ENCODE data around the gene PRAMEF7. TPM values are rescaled to one million over a fixed set of nuclear protein-coding genes. Genes with fewer than 3 reads are reported as not detected.
"Not testable (repeated sequence)": the region's sequence is repeated elsewhere in the genome, so short reads cannot be mapped to it uniquely, and the experiment has no call there.

PRAMEF7 gene
- total RNA-seq = not detected in 2 replicates

GRCh38 chr1:12916310-12916709 is at the start of gene PRAMEF7:
PRAMEF7 (plus strand) TSS chr1:12916610; CDS start chr1:12917693, 1,083 bp downstream.
- DNase-seq (ENCODE audit: low read depth); H3K4me3 ChIP-seq (ENCODE audit: low read depth, low read length): not testable (repeated sequence)

- H3K4me3 ChIP-seq (ENCODE audit: low read depth, low read length); DNase-seq (ENCODE audit: low read depth): not testable (repeated sequence)
Measured at GRCh38 chr1:12878453-12878852, 38.0 kb upstream of the PRAMEF7 start.

- DNase-seq (ENCODE audit: low read depth); H3K4me3 ChIP-seq (ENCODE audit: low read depth, low read length): not testable (repeated sequence)
Measured at GRCh38 chr1:12886101-12886500, 30.3 kb upstream of the PRAMEF7 start, which contains the start of gene PRAMEF4. PRAMEF4 (minus strand) TSS chr1:12886201; CDS start chr1:12883394, 2,807 bp downstream.

DNA sequence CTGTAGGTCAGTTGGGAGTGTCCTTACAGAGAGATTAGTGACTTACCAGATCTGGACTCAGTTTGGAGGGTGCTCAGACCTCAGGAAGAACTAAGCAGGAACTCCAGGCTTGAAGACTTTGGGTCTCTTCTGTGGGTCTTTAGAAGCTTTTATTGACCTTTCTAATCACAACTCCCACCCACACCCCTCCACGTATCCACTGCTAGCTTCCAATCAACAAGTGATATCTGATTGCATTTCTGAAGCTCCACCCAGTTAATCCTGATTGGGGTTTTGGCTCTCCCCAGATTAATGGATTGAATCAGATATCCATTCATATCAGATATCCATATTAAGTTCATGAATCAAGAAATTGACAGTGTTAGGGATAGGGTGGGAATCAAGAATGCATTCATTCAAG is 18.2 kb upstream of the PRAMEF7 start, which contains the start of gene PRAMEF10:
Gene PRAMEF10 (minus strand): TSS at position 101 of the 400 bp plus-strand sequence. CDS start 2,423 bp downstream, outside the sequence.
- DNase-seq (ENCODE audit: low read depth); H3K4me3 ChIP-seq (ENCODE audit: low read depth, low read length): not testable (repeated sequence)

GRCh38 chr1:12899186-12899585 is 17.2 kb upstream of the PRAMEF7 start:
- not testable (repeated sequence) for DNase-seq (ENCODE audit: low read depth); H3K4me3 ChIP-seq (ENCODE audit: low read depth, low read length)

DNA sequence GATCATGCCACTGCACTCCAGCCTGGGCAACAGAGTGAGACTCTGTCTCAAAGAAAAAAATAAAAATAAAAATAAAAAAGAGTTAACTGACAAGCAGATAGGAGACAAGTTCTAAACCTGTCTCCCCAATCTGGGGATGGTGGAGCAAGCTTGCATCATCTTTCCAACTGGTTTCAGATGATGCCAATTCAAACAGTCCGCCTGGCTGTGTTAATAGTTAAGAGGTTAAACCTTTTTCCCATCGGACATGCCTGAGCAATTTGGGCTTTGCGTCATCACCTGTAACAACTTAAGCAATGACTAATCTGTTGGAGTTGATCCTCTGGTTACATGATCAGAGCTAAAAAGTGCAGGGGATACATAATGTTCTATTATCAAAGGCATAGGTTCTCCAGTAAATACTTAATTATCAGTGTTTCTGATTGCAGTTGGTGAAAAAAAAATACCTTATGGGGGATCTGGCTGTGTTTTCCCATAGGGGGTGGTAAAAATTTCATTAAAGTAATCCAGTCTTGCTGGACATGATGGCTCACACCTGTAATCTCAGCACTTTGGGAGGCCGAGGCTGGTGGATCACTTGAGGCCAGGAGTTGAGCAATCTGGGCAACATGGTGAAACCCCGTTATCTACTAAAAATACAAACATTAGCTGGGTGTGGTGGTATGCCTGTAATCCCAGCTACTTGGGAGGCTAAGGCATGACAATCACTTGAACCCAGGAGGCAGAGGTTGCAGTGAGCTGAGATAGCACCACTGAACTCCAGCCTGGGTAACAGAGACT is 12.4 kb upstream of the PRAMEF7 start:
- not testable (repeated sequence) for H3K4me3 ChIP-seq (ENCODE audit: low read depth, low read length); DNase-seq (ENCODE audit: low read depth)

DNA sequence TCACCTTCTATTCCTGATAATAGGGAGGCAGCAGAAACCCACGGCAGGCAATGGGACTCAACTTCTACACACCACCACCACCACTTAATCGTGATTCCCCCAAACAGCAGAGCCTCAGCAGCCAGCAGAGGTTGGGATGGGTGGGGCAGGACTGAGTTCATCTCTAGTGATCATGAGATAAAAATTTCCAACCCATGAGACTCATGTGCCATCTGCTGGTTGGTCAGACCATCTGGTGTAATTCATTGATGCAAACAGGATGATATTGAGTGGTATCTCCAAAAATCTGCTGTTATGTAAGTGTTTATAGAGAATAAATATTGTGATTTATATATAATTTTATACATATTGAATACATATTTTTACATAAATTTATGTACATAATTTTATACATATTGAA is 5.3 kb downstream of the PRAMEF7 start:
- not testable (repeated sequence) for H3K4me3 ChIP-seq (ENCODE audit: low read depth, low read length); DNase-seq (ENCODE audit: low read depth)

- not testable (repeated sequence) for DNase-seq (ENCODE audit: low read depth); H3K4me3 ChIP-seq (ENCODE audit: low read depth, low read length)
Measured at GRCh38 chr1:12924368-12924767, 8.0 kb downstream of the PRAMEF7 start.

GRCh38 chr1:12947480-12947879 is 31.1 kb downstream of the PRAMEF7 start, which contains the start of gene PRAMEF6:
PRAMEF6 (minus strand) TSS chr1:12947580; CDS start chr1:12942518, 5,062 bp downstream.
- not testable (repeated sequence) for DNase-seq (ENCODE audit: low read depth); H3K4me3 ChIP-seq (ENCODE audit: low read depth, low read length)

Small RNA genes within 50 kb of the gene (small RNA-seq; reads per million reads assigned to genes)
- not detected for gene RNU6-1072P

Other genes with a start within 250 kb of the PRAMEF7 start
- gene AADACL3, start 200.5 kb upstream of the PRAMEF7 start, total RNA-seq = not detected in 2 replicates
- gene CFAP107, start 170.4 kb upstream of the PRAMEF7 start, total RNA-seq = not detected in 2 replicates
- gene PRAMEF12, start 142.9 kb upstream of the PRAMEF7 start, total RNA-seq = under 0.01 TPM in 1 of 2 replicates, not detected in the other
- gene PRAMEF1, start 125.2 kb upstream of the PRAMEF7 start, total RNA-seq = not detected in 2 replicates
- gene PRAMEF11, start 85.2 kb upstream of the PRAMEF7 start, total RNA-seq = not detected in 2 replicates
- gene HNRNPCL1, start 67.9 kb upstream of the PRAMEF7 start, total RNA-seq = not detected in 2 replicates
- gene PRAMEF2, start 59.5 kb upstream of the PRAMEF7 start, total RNA-seq = not detected in 2 replicates
- gene PRAMEF4, start 30.4 kb upstream of the PRAMEF7 start, total RNA-seq = not detected in 2 replicates
- not detected in 2 replicates for gene PRAMEF10, start 18.3 kb upstream of the PRAMEF7 start, total RNA-seq
- not detected in 2 replicates for gene PRAMEF6, start 31.0 kb downstream of the PRAMEF7 start, total RNA-seq
- gene PRAMEF27, start 140.0 kb downstream of the PRAMEF7 start, total RNA-seq = not detected in 2 replicates
- not detected in 2 replicates for gene HNRNPCL3, start 144.2 kb downstream of the PRAMEF7 start, total RNA-seq
- not detected in 2 replicates for gene PRAMEF25, start 154.2 kb downstream of the PRAMEF7 start, total RNA-seq
- not detected in 2 replicates for gene HNRNPCL2, start 200.2 kb downstream of the PRAMEF7 start, total RNA-seq
- not detected in 2 replicates for gene PRAMEF26, start 239.4 kb downstream of the PRAMEF7 start, total RNA-seq
- not detected in 2 replicates for gene HNRNPCL4, start 249.0 kb downstream of the PRAMEF7 start, total RNA-seq

All from fibroblast of villous mesenchyme (primary cell).